Measurements from ENCODE around the gene LEF1. TPM values are rescaled to one million over a fixed set of nuclear protein-coding genes. Genes with fewer than 3 reads are reported as not detected.
"Not testable (repeated sequence)": the region's sequence is repeated elsewhere in the genome, so short reads cannot be mapped to it uniquely, and the experiment has no call there.

The LEF1 gene
- total RNA-seq, 1 donor from 2014 or later = 4.2 TPM

DNA sequence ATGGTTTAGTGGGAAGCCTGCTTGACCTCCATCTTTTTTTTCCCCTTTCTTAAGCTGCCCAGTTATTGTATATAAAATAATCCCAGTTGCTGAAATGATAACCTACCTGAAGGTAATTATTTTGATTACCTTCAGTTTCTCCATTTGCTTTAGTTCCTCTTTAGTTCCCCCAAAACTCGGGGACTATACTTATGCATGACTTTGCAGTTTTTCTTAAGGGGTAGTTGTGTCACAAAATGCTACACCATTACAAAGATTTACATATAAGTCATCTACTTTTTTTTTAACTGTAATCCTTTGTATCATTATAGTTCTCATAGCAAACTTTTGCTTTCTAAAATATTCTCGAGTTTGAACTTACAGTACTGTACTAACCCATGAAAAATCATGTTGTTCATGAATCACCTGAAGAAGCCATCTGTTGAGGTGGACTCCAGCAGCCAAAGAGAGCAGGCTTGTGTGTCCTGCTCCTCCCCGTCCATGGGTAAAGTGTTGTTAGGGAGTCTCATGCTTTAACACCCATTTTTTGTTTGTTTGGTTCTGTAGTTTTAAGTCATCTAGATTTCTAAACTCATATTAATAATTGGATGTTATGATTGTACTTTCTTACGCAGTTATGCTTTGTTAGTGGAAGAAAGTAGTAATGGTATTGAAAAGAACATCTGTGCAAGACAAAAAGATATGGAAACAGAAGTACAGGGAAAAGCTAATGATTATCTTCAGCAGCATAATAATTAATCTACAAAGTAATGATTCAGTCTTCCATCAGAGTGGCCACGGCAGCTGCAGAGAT, 144.5 kb downstream of the LEF1 start:
- peak; percentile 61 for DNase-seq (ENCODE audit: low read depth)
- TF ChIP-seq, protein P1, sequence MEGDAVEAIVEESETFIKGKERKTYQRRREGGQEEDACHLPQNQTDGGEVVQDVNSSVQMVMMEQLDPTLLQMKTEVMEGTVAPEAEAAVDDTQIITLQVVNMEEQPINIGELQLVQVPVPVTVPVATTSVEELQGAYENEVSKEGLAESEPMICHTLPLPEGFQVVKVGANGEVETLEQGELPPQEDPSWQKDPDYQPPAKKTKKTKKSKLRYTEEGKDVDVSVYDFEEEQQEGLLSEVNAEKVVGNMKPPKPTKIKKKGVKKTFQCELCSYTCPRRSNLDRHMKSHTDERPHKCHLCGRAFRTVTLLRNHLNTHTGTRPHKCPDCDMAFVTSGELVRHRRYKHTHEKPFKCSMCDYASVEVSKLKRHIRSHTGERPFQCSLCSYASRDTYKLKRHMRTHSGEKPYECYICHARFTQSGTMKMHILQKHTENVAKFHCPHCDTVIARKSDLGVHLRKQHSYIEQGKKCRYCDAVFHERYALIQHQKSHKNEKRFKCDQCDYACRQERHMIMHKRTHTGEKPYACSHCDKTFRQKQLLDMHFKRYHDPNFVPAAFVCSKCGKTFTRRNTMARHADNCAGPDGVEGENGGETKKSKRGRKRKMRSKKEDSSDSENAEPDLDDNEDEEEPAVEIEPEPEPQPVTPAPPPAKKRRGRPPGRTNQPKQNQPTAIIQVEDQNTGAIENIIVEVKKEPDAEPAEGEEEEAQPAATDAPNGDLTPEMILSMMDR (conservative IDR thresholded peaks at IDR 0.05; ENCODE audit: low read depth, low read length) = no peak
- H3K4me3 ChIP-seq (ENCODE audit: low read depth, low read length) = peak overlapping the region; percentile 7

GRCh38 chr4:108018884-108019187, 149.9 kb downstream of the LEF1 start:
- no peak for DNase-seq (ENCODE audit: low read depth)
- H3K4me3 ChIP-seq (ENCODE audit: low read depth, low read length) = no peak overlapping the region
- TF ChIP-seq, protein P1 (conservative IDR thresholded peaks at IDR 0.05; ENCODE audit: low read depth, low read length) = no peak

GRCh38 chr4:108018040-108018883, 150.5 kb downstream of the LEF1 start:
- TF ChIP-seq, protein P1 (conservative IDR thresholded peaks at IDR 0.05; ENCODE audit: low read depth, low read length) = peak; percentile 94
- H3K4me3 ChIP-seq (ENCODE audit: low read depth, low read length) = no peak overlapping the region
- DNase-seq (ENCODE audit: low read depth) = no peak

DNA sequence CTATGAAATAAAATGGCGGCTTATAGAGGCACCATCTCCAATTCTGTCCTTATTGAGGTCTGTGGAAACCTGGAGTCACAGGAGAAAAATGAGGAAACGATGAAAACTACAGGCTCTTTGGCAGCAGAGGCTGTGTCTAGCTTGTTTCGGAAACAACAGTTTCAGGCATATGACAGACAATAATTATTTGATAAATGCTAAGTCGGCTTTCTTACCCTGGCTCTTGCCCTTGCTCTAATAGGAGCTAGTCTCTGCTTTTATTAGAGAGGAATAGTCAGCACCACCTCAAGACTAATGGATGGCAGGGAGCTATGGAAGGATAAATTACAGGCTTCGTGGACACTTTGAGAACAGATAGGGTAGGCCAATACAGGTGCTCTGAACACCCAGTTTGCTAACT, 154.8 kb downstream of the LEF1 start:
- DNase-seq (ENCODE audit: low read depth) = no peak
- TF ChIP-seq, protein P1 (conservative IDR thresholded peaks at IDR 0.05; ENCODE audit: low read depth, low read length) = no peak
- no peak overlapping the region for H3K4me3 ChIP-seq (ENCODE audit: low read depth, low read length)

GRCh38 chr4:108013327-108013726, 155.4 kb downstream of the LEF1 start:
- TF ChIP-seq, protein P1 (conservative IDR thresholded peaks at IDR 0.05; ENCODE audit: low read depth, low read length) = no peak
- H3K4me3 ChIP-seq (ENCODE audit: low read depth, low read length) = no peak overlapping the region
- DNase-seq (ENCODE audit: low read depth) = no peak

DNA sequence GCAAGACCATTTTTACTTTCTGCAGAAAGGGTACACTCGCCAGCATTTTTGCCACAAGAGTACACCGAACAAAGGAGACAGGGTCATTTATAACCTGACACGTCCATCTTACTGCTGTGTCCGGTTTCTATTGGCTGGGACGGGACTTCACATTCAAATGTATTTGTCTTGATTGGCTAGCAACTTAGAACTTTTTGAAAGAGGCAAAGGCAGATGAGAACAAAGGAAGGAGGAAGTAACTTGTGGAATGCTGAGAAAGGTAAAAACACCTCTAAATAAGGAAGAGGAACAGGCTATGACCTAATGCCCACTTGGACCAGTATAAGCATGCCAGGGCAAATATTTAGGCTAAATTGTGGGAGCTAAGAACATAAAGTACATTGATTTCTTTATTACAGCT, 156.3 kb downstream of the LEF1 start:
- H3K4me3 ChIP-seq (ENCODE audit: low read depth, low read length); DNase-seq (ENCODE audit: low read depth): not testable (repeated sequence)

DNA sequence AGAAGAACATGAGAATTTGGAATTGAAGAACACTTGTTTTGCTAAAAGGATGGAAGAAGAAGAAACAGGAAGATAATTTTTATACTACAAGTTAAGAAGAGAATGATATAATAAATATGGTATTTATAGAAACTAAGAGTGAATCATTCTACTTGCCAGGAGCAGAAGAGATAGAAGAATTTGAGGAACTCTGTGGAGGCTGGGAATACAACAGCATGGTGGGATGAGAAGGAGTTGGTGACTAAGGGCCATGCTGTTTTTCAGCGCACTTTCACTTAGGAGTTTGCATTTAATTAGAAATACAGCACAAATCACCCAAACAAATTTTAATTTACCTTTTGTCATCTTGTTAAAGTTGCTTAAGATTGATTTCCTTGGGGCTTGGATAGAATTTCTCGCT, 158.6 kb downstream of the LEF1 start:
- no peak for DNase-seq (ENCODE audit: low read depth)
- no peak overlapping the region for H3K4me3 ChIP-seq (ENCODE audit: low read depth, low read length)
- TF ChIP-seq, protein P1 (conservative IDR thresholded peaks at IDR 0.05; ENCODE audit: low read depth, low read length) = no peak
